Measurements from ENCODE around the gene TICRR.
A peak's percentile ranks its signal among the peaks of the same experiment; 100 is the strongest.
"Not testable (repeated sequence)": the region's sequence is repeated elsewhere in the genome, so short reads cannot be mapped to it uniquely, and the experiment has no call there.

TICRR gene

GRCh38 chr15:89575146-89575655 lies at the start of gene TICRR:
TICRR (plus strand) TSS chr15:89575469; CDS start chr15:89575587, 118 bp downstream.
- peak in 1 of 2 experiments; percentile 22 for DNase-seq

DNA sequence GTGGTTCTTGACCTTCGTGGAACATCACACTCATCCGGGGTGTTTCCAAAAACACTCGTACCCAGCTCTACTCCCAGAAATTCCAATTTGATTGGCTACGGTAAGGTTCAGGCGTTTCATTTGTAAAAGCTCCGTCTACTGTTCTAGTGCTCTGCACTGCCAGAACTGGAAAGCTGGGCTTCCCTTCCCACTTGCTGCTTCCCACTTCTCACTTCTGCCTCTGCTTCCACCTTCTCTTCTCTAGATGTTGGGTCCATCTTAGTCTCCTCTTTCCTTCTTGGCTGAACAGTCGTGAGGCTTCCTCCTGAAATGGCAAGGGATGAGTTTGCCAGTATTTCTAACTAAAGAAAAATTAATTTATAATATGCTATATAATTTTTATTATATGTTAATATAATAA lies 49.1 kb upstream of the TICRR start:
- no peak for DNase-seq

- no peak for DNase-seq
Measured at GRCh38 chr15:89526601-89527441, 48.4 kb upstream of the TICRR start.

DNA sequence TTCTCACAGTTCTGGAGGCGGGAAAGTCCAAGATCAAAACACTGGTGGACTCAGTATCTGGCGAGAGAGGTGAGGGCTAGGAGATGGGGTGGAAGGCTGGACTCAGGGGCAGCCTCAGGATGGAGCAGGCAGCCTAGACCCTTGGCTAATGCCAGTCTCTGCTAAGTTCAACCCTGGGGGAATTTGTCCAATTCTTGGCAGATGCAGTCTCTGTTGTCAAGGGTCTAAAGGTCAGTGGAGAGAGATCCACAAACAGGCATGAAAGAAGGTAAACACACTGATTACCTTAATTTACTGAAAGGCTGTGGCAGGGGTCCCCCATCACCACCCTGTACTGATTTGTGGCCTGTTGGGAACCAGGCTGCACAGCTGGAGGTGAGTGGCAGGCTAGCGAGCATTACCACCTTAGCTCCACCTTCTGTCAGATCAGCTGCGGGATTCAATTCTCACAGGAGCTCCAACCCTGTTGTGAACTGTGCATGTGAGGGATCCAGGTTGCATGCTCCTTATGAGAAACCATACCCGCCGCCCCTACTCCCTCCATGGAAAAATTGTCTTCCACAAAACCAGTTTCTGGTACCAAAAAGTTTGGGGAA lies 46.4 kb upstream of the TICRR start:
- no peak for DNase-seq

DNA sequence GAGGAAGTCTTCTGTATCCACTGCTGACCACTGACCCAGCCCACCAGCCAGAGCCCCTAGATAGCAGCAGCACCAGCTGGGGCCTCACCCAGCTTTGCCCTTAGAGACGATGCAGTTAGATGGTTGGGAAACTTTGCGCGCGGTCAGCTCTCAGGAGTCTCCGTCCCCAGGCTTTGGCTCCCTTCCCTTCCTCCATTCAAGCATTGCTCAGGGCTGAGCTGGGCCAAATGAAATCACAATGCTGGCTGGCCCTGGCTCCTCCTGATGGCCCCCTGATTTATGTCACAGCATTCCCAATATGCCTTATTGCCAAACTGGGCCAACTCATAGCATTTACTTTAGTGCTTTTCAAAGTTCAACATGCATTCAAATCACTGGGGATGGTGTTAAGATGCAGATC lies 44.3 kb upstream of the TICRR start:
- no peak for DNase-seq

DNA sequence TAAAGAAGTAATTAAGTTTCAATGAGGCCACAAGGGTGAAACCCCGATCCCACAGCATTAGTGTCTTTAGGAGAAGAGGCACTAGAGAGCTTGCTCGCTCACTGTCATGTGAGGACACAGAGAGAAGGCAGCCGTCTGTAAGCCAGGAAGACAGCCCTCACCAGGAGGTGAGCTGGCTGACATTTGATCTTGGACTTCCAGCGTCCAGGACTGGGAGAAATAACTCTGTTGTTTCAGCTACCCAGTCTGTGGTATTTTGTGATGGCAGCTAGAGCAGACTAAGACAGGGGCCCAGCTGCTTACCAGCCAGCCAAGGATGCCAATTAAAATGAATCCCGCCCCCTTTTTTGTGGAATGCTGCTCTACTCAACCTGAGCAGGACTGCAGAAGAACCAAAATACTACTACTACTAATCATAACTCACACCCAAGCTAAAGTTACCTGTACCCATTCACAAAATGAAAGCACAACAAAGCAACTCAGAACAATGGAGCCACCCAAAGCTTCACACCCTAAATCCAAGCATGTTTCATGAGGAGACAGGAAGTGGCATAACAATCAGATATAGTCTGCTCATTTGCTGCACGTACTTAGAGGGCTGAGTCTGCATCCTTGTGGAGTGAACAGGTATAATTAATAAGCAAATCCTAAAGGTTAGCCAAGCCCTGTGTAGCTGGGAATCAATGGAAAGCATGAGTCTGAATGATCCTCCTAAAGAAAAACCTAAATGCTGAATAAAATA lies 43.3 kb upstream of the TICRR start:
- DNase-seq, result no peak

- no peak for DNase-seq
Measured at GRCh38 chr15:89533861-89534544, 41.3 kb upstream of the TICRR start.

DNA sequence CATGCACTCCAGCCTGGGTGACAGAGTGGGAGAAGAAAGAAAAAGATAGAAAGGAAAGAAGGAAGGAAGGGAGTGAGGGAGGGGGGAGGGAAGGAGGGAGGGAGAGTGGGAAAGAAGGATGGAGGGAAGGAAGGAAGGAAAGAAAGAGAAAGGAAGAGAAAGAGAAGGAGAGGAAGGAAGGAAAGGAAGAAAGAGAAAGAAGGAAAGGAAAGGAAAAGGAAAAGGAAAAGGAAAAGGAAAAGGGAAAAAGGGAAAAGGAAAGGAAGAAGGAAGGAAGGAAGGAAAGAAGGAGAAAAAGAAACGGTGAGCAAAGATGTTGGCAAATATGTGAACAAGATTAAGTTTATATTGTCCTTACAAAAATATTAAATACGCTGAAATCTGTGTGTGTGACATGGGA lies 36.2 kb upstream of the TICRR start:
- DNase-seq, result no peak

DNA sequence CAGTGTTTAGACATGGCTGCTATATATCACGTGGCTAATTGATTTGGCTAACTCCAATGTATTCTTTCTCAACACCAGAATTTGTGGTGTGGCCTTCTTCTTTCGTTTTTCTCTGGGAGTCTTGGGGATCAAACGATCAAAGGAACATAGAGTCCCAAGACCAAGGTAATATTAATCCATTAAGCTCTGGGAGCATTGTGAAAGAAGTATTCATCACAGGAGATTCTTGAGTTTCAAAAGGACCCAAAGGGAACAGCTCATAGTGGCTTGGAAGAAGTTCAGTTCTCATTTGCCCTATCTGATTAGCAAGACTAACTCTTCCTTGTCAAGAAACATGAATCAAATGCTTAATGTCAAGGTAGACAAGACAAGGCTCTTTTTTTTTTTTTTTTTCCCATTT lies 32.9 kb upstream of the TICRR start:
- no peak for DNase-seq

- no peak for DNase-seq
Measured at GRCh38 chr15:89543389-89543788, 31.9 kb upstream of the TICRR start.

- not testable (repeated sequence) for DNase-seq
Measured at GRCh38 chr15:89549138-89549537, 26.1 kb upstream of the TICRR start.

- DNase-seq, result no peak
Measured at GRCh38 chr15:89550427-89550826, 24.8 kb upstream of the TICRR start.

GRCh38 chr15:89551550-89551949 lies 23.7 kb upstream of the TICRR start:
- no peak for DNase-seq

- DNase-seq, result no peak
Measured at GRCh38 chr15:89553632-89554031, 21.6 kb upstream of the TICRR start.

DNA sequence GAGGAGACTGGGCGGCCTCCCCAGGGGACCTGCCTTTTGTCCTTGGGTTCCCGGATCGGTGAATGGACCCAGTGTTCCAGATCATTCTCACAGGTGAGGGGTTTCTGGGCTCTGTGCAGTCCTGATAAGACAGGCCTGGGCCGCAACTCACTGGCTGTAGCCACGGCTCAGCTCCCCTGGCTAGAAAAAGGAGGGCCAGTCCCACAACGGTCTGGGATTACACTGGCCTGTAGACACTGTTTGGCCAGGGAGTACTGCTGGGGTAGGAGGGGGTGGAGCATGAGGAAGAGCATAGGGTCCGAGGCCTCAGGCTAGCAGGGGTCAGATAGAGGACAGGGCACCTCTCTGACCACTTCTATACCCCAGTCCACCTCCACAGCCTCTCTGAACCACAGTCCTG lies 21.0 kb upstream of the TICRR start:
- no peak for DNase-seq

- no peak for DNase-seq
Measured at GRCh38 chr15:89555768-89556167, 19.5 kb upstream of the TICRR start.

DNA sequence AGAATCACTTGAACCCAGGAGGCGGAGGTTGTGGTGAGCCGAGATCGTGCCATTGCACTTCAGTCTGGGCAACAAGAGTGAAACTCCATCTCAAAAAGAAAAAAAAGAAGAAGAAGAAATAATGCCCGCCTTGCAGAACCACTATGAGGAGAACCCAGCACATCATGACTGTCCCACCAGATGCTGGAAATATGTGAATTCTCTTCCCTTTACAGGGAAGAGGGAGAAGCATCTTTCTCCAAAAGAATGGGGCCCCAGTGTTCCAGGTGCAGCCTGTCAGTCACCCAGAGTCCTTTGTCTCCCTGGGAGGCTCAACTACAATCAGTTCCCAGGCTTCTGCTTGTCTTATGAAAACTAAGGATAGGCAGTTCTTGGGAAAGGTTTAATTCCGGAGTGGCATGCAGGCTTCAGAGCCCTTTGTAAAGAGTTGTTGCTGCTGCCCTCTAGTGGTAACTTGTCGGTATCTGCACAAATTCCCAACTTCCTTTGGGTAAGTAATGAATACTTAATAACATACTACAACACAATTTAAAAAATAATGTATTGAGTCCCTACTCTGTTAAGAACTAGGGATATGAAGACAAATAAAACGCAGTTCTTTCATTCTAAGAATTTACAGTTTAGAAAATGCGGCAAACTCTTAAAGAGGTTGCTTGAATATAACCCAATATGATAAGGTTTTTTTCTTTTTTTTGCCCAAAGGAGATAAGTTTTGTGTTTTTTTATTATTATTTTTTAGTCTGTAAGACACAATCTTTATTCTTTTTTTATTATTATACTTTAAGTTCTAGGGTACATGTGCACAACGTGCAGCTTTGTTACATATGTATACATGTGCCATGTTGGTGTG lies 18.6 kb upstream of the TICRR start:
- peak in 1 of 2 experiments; percentile 13 for DNase-seq

DNA sequence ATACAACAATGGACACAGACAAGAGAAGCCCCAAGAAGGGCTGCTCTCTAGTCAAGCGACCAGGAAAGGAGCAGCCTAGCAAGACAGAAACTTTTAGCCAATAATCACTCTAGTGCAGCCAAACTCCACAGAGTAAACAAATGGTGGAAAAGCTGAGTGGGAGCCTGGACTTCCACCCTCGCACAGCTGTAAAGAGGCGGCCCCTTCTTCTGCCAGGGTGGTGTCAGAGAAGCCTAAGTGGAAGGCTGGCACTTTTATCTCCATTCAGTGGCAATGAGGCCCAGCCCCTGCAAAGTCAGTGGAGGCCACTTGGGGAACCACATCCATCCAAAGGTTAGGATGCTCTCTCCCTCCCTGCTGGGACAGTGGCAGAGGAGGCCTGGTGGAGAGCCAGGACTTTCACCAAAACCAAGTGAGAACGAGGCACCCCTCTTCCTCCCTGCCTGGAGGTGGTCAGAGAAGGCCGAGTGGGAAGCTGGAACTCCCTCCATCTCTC lies 15.5 kb upstream of the TICRR start:
- no peak for DNase-seq

GRCh38 chr15:89566181-89566580 lies 9.1 kb upstream of the TICRR start:
- no peak for DNase-seq

GRCh38 chr15:89566621-89567294 lies 8.5 kb upstream of the TICRR start:
- no peak for DNase-seq

- no peak for DNase-seq
Measured at GRCh38 chr15:89569090-89569745, 6.1 kb upstream of the TICRR start.

All from cerebellar nuclear complex (tissue), 1 donor.